ENCODE measurements around the gene KCTD4. TPM values are rescaled to one million over a fixed set of nuclear protein-coding genes. Genes with fewer than 3 reads are reported as not detected.
"Not testable (repeated sequence)": the region's sequence is repeated elsewhere in the genome, so short reads cannot be mapped to it uniquely, and the experiment has no call there.

The KCTD4 gene
- total RNA-seq, 2 experiments from 2014 or later: not detected

- POLR2A ChIA-PET: interaction anchor here (0.6 to 1.0 kb wide), 2 partner anchors 10 to 206 kb away, joined by 3 read pairs; no protein-coding TSS in a partner anchor
- no peak overlapping the region for H3K4me3 Mint-ChIP-seq
- DNase-seq: no peak
- H3K27ac Mint-ChIP-seq: no peak overlapping the region
- CTCF ChIA-PET: interaction anchor here (0.8 to 1.3 kb wide), 4 partner anchors 152 to 188 kb away, joined by 3 to 5 read pairs (median 4); no protein-coding TSS in a partner anchor
- no peaks in the 10 kb centered on the region for H3K27me3 Mint-ChIP-seq
- intact Hi-C loops (cut with micrococcal nuclease): loop anchor here (2.0 to 5.0 kb wide), 2 partner anchors 87 to 100 kb away; partner anchors contain the start of gene GTF2F2
- H3K36me3 Mint-ChIP-seq: peaks cover 30% of the 10 kb centered on the region
- peaks cover 23% of the 10 kb centered on the region for H3K4me1 Mint-ChIP-seq (ENCODE audit: low read depth)
- H3K9me3 Mint-ChIP-seq: no peaks in the 10 kb centered on the region
Measured at GRCh38 chr13:45207319-45207718, 6.5 kb upstream of the KCTD4 start.

DNA sequence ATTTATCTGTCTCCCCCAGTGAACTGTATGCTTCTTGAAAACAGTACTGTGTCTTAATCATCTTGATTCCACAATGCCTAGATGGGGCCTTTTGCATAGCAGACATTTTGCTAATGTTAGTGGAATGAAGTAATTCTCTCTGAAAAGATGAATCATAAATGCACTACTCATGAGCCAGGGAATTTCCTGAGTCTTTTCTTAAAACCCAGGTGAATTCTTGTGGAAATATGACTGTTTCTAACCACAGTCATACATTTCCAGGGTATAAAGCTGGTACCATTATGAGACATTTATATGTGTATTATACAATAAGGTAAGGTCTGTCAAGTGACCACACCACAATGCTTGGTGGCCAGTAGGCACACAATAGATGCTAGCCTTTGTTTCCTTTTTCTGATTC is 5.5 kb upstream of the KCTD4 start:
- Mint-ChIP-seq H3K27me3 (no peaks in the 10 kb centered on the region), H3K27ac (no peak overlapping the region), H3K4me1 (ENCODE audit: low read depth) (peaks cover 23% of the 10 kb centered on the region), H3K9me3 (no peaks in the 10 kb centered on the region), H3K4me3 (no peak overlapping the region), H3K36me3 (peaks cover 40% of the 10 kb centered on the region)
- peak; percentile 34 for DNase-seq
- POLR2A ChIA-PET: no interaction called here
- intact Hi-C loops (cut with micrococcal nuclease): loop anchor here (1.0 to 5.0 kb wide), 6 partner anchors 26 to 629 kb away; partner anchors contain the start of gene GTF2F2
- CTCF ChIA-PET: interaction anchor here (1.0 to 1.9 kb wide), 4 partner anchors 75 to 189 kb away, joined by 3 to 5 read pairs (median 4); no protein-coding TSS in a partner anchor

DNA sequence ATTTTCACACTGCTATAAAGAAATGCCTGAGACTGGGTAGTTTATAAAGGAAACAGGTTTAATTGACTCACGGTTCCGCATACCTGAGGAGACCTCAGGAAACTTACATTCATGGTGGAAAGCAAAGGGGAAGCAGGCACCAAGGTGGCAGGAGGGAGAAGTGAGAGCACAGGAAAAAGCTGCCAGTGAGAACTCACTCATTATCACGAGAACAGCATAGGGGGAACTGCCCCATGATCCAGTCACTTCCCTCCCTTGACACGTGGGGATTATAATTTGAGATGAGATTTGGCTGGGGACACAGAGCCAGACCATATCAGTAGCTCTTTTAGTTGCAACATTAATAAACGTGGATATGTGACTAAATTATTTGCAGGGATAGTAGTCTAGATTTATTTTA is 4.3 kb upstream of the KCTD4 start:
- no peaks in the 10 kb centered on the region for H3K27me3 Mint-ChIP-seq
- no peaks in the 10 kb centered on the region for H3K9me3 Mint-ChIP-seq
- peaks cover 23% of the 10 kb centered on the region for H3K4me1 Mint-ChIP-seq (ENCODE audit: low read depth)
- CTCF ChIA-PET: interaction anchor here (1.5 to 1.9 kb wide), 3 partner anchors 76 to 158 kb away, joined by 4 read pairs; no protein-coding TSS in a partner anchor
- peaks cover 30% of the 10 kb centered on the region for H3K36me3 Mint-ChIP-seq
- DNase-seq: no peak
- intact Hi-C loops (cut with micrococcal nuclease): loop anchor here (5.0 kb wide), 1 partner anchor 102 kb away; no protein-coding TSS in a partner anchor
- H3K4me3 Mint-ChIP-seq: no peak overlapping the region
- no peak overlapping the region for H3K27ac Mint-ChIP-seq
- POLR2A ChIA-PET: no interaction called here

- Mint-ChIP-seq H3K4me3 (no peak overlapping the region), H3K36me3 (peaks cover 14% of the 10 kb centered on the region), H3K27me3 (no peaks in the 10 kb centered on the region), H3K27ac (no peak overlapping the region), H3K9me3 (no peaks in the 10 kb centered on the region), H3K4me1 (ENCODE audit: low read depth) (peaks cover 10% of the 10 kb centered on the region)
- ChIA-PET CTCF (interaction anchor here (1.7 kb wide), 1 partner anchor 153 kb away, joined by 3 read pairs; no protein-coding TSS in a partner anchor), POLR2A (interaction anchor here (0.6 kb wide), 1 partner anchor 33 kb away, joined by 3 read pairs; no protein-coding TSS in a partner anchor)
- DNase-seq: no peak
- intact Hi-C loops (cut with micrococcal nuclease): no loop called here
Measured at GRCh38 chr13:45199711-45200110, 1.1 kb downstream of the KCTD4 start.

DNA sequence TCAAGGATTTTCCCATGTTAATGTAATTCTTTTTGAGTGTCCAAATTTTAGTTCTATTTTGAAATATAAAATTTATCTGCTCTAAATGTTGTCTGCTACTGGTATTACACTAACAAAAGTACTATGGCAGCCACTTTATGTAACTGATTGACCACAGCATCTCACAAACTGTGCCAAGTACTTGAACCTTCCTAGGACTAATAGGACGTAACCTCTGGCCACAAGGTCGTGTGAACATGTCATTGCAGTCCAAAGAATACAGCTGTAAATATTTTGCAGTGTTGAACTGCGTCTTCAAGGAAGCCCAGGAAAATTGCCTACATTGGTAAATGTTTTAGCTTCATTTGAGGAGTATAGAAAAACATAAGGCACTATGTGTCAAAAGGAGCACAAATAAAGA is 1.9 kb downstream of the KCTD4 start:
- CTCF ChIA-PET: interaction anchor here (1.7 kb wide), 1 partner anchor 152 kb away, joined by 3 read pairs; no protein-coding TSS in a partner anchor
- Mint-ChIP-seq H3K4me3 (no peak overlapping the region), H3K9me3 (no peaks in the 10 kb centered on the region), H3K27ac (no peak overlapping the region), H3K27me3 (no peaks in the 10 kb centered on the region), H3K36me3 (peaks cover 14% of the 10 kb centered on the region), H3K4me1 (ENCODE audit: low read depth) (peaks cover 7% of the 10 kb centered on the region)
- DNase-seq: no peak
- POLR2A ChIA-PET: interaction anchor here (0.6 kb wide), 1 partner anchor 32 kb away, joined by 3 read pairs; no protein-coding TSS in a partner anchor
- intact Hi-C loops (cut with micrococcal nuclease): no loop called here

DNA sequence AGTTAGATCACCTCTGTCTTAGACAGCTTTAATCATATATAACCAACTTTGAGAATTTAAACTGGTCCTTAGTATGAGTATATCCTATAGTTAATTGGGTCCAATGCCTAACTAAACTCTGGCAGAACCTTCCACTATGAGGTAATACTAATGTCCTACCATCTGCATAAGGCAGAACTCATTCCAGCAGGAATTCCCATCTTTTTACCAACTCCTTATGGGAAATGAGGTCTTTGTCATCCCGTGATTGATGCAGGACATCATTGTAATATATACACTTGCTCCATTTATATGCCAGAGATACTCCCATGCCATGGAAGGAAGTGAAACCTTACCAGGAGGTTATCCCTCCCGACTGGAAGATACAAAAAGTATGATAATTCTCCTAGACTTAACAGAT is 2.8 kb downstream of the KCTD4 start:
- Mint-ChIP-seq H3K4me1 (ENCODE audit: low read depth) (peaks cover 4% of the 10 kb centered on the region), H3K27me3 (no peaks in the 10 kb centered on the region), H3K4me3 (no peak overlapping the region), H3K36me3 (peaks cover 13% of the 10 kb centered on the region), H3K27ac (no peak overlapping the region), H3K9me3 (no peaks in the 10 kb centered on the region)
- no peak for DNase-seq
- ChIA-PET POLR2A (no interaction called here), CTCF (no interaction called here)
- intact Hi-C loops (cut with micrococcal nuclease): no loop called here

GRCh38 chr13:45196622-45197021 is 4.2 kb downstream of the KCTD4 start:
- no peaks in the 10 kb centered on the region for H3K27me3 Mint-ChIP-seq
- peaks cover 4% of the 10 kb centered on the region for H3K4me1 Mint-ChIP-seq (ENCODE audit: low read depth)
- no peaks in the 10 kb centered on the region for H3K9me3 Mint-ChIP-seq
- POLR2A ChIA-PET: no interaction called here
- H3K36me3 Mint-ChIP-seq: peaks cover 3% of the 10 kb centered on the region
- no peak overlapping the region for H3K27ac Mint-ChIP-seq
- CTCF ChIA-PET: no interaction called here
- intact Hi-C loops (cut with micrococcal nuclease): no loop called here
- H3K4me3 Mint-ChIP-seq: no peak overlapping the region
- DNase-seq: no peak

- DNase-seq: no peak
- POLR2A ChIA-PET: no interaction called here
- CTCF ChIA-PET: no interaction called here
- no peak overlapping the region for H3K4me3 Mint-ChIP-seq
- peaks cover 4% of the 10 kb centered on the region for H3K4me1 Mint-ChIP-seq (ENCODE audit: low read depth)
- peaks cover 1% of the 10 kb centered on the region for H3K36me3 Mint-ChIP-seq
- intact Hi-C loops (cut with micrococcal nuclease): no loop called here
- H3K9me3 Mint-ChIP-seq: no peaks in the 10 kb centered on the region
- H3K27ac Mint-ChIP-seq: no peak overlapping the region
- H3K27me3 Mint-ChIP-seq: no peaks in the 10 kb centered on the region
Measured at GRCh38 chr13:45196096-45196495, 4.7 kb downstream of the KCTD4 start.

DNA sequence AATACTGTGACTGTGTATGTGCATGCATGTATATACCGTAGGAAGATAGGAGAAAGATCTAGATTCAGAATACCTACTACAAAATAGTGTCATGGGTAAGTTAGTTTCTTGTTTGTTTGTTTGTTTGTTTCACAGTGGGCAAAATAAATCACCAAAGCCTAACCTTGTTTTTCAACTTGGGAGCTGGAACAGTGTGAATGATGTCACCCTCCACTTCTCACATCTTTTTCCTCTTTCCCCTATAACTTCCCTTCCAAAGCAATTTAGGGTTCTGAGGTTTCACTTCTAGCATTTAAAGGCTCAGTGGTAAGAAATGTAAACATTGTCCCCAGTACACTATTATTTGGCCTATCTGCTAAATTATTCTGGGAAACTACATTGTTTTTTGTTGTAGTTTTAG is 5.4 kb downstream of the KCTD4 start:
- ChIA-PET POLR2A (no interaction called here), CTCF (no interaction called here)
- no peak for DNase-seq
- Mint-ChIP-seq H3K4me3 (no peak overlapping the region), H3K27ac (no peak overlapping the region), H3K4me1 (ENCODE audit: low read depth) (peaks cover 4% of the 10 kb centered on the region), H3K36me3 (peaks cover 1% of the 10 kb centered on the region), H3K9me3 (no peaks in the 10 kb centered on the region), H3K27me3 (no peaks in the 10 kb centered on the region)
- intact Hi-C loops (cut with micrococcal nuclease): no loop called here

DNA sequence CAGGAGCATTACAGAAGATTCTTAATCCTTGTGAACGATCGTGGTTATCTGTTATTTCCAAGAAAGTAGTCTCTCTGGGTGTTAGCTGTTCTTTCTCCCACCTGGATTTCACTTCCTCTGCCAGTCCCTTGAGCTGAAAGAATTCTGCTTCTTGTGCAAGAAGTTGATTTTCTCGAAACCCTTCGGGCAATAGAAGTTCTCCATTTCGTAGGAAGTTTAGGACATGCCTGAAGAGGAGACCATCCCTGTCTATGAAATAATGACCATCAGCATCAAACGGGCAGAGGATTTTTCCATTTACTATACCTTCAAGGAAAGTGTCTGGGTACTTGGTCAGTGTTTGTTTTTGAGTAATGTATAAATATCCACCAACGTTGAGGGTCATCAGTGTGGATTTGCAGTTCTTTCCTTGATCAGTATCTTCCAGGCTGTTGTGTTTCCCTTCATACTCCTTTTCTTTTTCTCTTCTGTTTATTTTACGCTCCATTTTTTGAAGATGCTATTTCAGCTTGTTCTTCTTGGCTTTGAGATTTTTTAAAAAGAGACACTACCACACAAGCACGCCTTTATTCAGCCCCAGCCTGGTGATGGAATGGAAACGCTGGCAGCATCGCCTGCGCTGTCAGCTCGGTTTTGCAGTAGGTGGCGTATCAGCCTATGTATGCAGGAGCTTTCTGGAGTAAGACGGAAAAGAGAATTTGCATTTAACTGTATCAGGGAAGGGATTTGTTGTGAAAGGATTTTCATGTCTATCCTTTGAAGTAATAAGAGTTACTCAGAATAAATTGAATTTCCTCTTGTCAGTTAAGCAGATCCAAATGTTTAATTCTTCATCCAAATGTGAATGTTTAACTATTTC is 6.5 kb downstream of the KCTD4 start:
- Mint-ChIP-seq H3K4me1 (ENCODE audit: low read depth) (peaks cover 4% of the 10 kb centered on the region), H3K27me3 (no peaks in the 10 kb centered on the region), H3K27ac (no peak overlapping the region), H3K9me3 (no peaks in the 10 kb centered on the region), H3K4me3 (no peak overlapping the region), H3K36me3 (peaks cover 2% of the 10 kb centered on the region)
- ChIA-PET POLR2A (no interaction called here), CTCF (no interaction called here)
- DNase-seq: no peak
- intact Hi-C loops (cut with micrococcal nuclease): no loop called here

- intact Hi-C loops (cut with micrococcal nuclease): no loop called here
- ChIA-PET POLR2A (no interaction called here), CTCF (no interaction called here)
- H3K27ac Mint-ChIP-seq: no peak overlapping the region
- no peak for DNase-seq
- peaks cover 9% of the 10 kb centered on the region for H3K36me3 Mint-ChIP-seq
- H3K4me1 Mint-ChIP-seq (ENCODE audit: low read depth): peaks cover 3% of the 10 kb centered on the region
- no peak overlapping the region for H3K4me3 Mint-ChIP-seq
- H3K27me3 Mint-ChIP-seq: no peaks in the 10 kb centered on the region
- H3K9me3 Mint-ChIP-seq: peaks cover 6% of the 10 kb centered on the region
Measured at GRCh38 chr13:45191874-45192273, 9.0 kb downstream of the KCTD4 start.

GRCh38 chr13:45189511-45189910 is 11.3 kb downstream of the KCTD4 start:
- H3K36me3 Mint-ChIP-seq; H3K27ac Mint-ChIP-seq; H3K9me3 Mint-ChIP-seq; POLR2A ChIA-PET; CTCF ChIA-PET; H3K4me3 Mint-ChIP-seq; DNase-seq; intact Hi-C loops (cut with micrococcal nuclease); H3K27me3 Mint-ChIP-seq; H3K4me1 Mint-ChIP-seq (ENCODE audit: low read depth): not testable (repeated sequence)
